Uterus (tissue), 4 donors: ENCODE data around the gene ZNF423. TPM values are rescaled to one million over a fixed set of nuclear protein-coding genes. Genes with fewer than 3 reads are reported as not detected.
"Not testable (repeated sequence)": the region's sequence is repeated elsewhere in the genome, so short reads cannot be mapped to it uniquely, and the experiment has no call there.

ENCODE experiments used
- DNase-seq, 2 donors: peaks; one replicate each; pipeline ENCODE4 v3.0.0-alpha.2; 2019 to 2020
- H3K27ac ChIP-seq, 2 donors: fragments of 200-600 bp; sonication (generic); 1 replicate in 1 of 2; 2 replicates in 1 of 2; pipeline ENCODE4 v1.5.1; 2016 to 2018
- H3K27me3 ChIP-seq, 2 donors: fragments of 200-600 bp; sonication (generic); one replicate each; pipeline ENCODE4 v1.5.1; 2018 to 2019; ENCODE audit warnings: control low read depth in 1 of 2
- H3K36me3 ChIP-seq, 2 donors: fragments of 200-600 bp; sonication (generic); one replicate each; pipeline ENCODE4 v1.5.1; 2019; ENCODE audit warnings: control low read depth in 1 of 2
- H3K4me1 ChIP-seq, 2 donors: fragments of 200-600 bp; sonication (generic); one replicate each; pipeline ENCODE4 v1.5.1; 2018 to 2019; ENCODE audit warnings: control low read depth in 1 of 2
- H3K4me3 ChIP-seq, 2 donors: fragments of 200-600 bp; sonication (generic); 1 replicate in 1 of 2; 2 replicates in 1 of 2; pipeline ENCODE4 v1.5.1; 2018 to 2019; ENCODE audit warnings: mild to moderate bottlenecking in 1 of 2
- H3K9me3 ChIP-seq, 2 donors: fragments of 200-600 bp; sonication (generic); one replicate each; pipeline ENCODE4 v1.5.1; 2019; ENCODE audit warnings: control low read depth in 1 of 2
- POLR2A ChIP-seq, 2 donors: fragments of 450-650 bp; IDR thresholded peaks; one replicate each; pipeline ENCODE4 v1.6.1; 2016; ENCODE audit warnings: antibody characterized with exemption in 2 of 2, mild to moderate bottlenecking in 1 of 2, moderate library complexity in 1 of 2
- intact Hi-C: fragments of 100-400 bp; cut with DNase I; formaldehyde crosslinking; loops from one replicate; pipeline ENCODE4 v1.15.1; 2023; ENCODE audit warnings: low total_unique reads
- total RNA-seq, 4 donors: library from RNA; depleted of rRNA in 3 of 4; stranded (reverse); fragments of >200 nt in 3 of 4; gene quantifications; one replicate each; pipeline versions ENCODE4 v1.1.0 to v1.2.4, GENCODE V29; 2014 to 2023
- TF ChIP-seq, protein P1 (sequence below), 4 experiments: fragments of 200-600 bp in 2 of 4; fragments of 450-650 bp in 2 of 4; sonication (generic) in 2 of 4; IDR thresholded peaks; one replicate each; pipeline ENCODE4 v1.5.1; 2016 to 2019; ENCODE audit warnings: antibody characterized with exemption in 4 of 4, mild to moderate bottlenecking in 2 of 4, moderate library complexity in 1 of 4
- donor health status: DM: yes; HTN: yes; CAD: no.

Gene ZNF423
- total RNA-seq, 4 donors from 2014 or later = 7.1 to 33.5 (median 14.7) TPM

DNA sequence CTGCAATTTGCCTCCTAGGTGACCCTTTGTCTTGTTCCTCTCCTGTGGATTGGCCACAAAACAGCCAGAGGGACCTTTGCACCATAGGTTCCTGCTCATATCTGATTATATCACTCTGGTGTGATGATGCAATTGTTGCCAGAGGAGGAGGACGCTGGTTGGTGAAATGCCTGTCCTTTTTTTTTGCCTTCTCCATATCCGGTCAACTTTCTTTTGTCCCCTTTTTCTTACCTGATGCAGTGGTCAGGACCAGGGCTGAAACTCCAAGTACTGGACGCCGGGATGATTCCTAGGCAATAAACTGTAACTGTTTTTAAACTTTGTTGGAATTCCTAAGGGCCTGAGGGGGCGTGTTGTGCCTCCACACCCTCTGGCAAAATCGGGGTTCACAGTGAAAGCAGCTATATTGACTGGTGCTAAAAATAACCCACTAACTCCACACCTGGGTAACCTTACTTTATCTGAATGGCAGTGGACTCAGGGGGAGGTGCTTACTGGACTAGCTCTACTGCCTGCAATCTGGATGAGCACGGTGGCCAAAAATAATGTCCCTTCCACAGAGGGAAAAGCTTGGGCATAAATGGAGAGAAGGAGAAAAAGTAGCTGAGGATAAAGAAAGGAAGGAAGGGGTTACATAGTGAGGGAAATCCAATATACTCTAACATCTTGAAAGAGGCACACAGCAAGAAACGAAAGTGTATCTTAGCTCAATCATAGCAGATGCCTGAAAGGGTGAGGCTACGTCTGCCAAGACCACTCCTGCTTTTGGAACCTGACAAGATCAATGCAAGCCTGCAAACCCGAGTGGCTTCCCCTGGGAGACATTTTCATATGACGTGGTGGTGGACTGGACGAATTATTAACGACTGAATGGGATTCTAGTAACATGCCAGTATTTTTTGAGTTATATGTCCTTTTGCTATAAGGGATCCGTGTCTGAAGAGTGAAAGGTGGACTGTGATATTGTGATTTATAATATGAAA lies 28.4 kb upstream of the ZNF423 start:
- intact Hi-C loops = no loop called here
- no peak for TF ChIP-seq POLR2A (IDR thresholded peaks at IDR 0.05)
- TF ChIP-seq, protein P1, sequence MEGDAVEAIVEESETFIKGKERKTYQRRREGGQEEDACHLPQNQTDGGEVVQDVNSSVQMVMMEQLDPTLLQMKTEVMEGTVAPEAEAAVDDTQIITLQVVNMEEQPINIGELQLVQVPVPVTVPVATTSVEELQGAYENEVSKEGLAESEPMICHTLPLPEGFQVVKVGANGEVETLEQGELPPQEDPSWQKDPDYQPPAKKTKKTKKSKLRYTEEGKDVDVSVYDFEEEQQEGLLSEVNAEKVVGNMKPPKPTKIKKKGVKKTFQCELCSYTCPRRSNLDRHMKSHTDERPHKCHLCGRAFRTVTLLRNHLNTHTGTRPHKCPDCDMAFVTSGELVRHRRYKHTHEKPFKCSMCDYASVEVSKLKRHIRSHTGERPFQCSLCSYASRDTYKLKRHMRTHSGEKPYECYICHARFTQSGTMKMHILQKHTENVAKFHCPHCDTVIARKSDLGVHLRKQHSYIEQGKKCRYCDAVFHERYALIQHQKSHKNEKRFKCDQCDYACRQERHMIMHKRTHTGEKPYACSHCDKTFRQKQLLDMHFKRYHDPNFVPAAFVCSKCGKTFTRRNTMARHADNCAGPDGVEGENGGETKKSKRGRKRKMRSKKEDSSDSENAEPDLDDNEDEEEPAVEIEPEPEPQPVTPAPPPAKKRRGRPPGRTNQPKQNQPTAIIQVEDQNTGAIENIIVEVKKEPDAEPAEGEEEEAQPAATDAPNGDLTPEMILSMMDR (IDR thresholded peaks at IDR 0.05) = no peak
- Histone ChIP-seq H3K4me3 (no peak overlapping the region), H3K36me3 (no peaks in the 10 kb centered on the region), H3K4me1 (no peaks in the 10 kb centered on the region), H3K9me3 (no peaks in the 10 kb centered on the region), H3K27ac (no peak overlapping the region), H3K27me3 (no peaks in the 10 kb centered on the region)
- no peak for DNase-seq

DNA sequence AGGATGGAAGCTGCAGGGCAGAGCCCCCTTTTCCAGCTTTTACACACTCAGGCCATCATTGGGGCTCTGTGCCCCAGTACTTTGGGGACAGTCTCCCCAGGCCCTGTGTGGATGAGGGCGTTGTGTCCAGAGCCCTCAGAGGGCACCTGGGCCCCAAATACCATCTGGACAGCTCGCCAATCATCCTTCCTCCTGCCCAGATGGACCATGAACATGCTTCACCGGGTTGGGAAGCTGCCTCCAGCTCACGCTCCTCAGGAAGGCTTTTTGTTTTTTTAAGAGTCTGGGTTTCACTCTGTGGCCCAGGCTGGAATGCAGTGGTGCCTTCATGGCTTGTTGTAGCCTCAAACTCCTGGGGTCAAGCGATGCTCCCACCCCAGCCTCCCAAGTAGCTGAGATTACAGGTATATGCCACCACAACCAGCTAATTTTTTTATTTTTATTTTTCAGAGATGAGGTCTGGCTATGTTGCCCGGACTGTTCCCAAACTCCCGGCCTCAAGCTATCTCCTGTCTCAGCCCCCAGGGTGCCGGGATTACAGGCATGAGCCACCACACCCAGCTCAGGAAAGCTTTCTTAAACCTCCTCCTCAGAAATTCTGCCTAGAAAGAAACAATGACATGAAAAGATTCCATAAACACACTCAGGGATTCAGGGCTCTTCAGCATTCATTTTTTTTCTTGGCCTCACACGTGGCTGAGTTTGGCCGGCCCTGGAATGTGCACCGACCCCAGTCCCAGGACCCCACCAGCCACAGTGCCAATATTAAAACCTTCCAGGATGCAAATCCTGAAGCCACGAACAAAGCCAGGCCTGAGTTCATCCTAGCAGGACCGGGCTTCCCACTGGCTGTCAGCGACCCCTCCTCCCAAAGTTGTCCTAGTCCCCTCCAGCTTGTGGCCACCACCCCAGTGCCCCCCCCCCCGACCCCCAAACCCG lies 27.4 kb upstream of the ZNF423 start:
- H3K4me1 ChIP-seq = no peaks in the 10 kb centered on the region
- no peak for DNase-seq
- H3K9me3 ChIP-seq = no peaks in the 10 kb centered on the region
- intact Hi-C loops = no loop called here
- no peak overlapping the region for H3K27ac ChIP-seq
- H3K36me3 ChIP-seq = no peaks in the 10 kb centered on the region
- H3K4me3 ChIP-seq = no peak overlapping the region
- TF ChIP-seq POLR2A (IDR thresholded peaks at IDR 0.05) = no peak
- TF ChIP-seq, protein P1 (IDR thresholded peaks at IDR 0.05) = no peak
- H3K27me3 ChIP-seq = no peaks in the 10 kb centered on the region

DNA sequence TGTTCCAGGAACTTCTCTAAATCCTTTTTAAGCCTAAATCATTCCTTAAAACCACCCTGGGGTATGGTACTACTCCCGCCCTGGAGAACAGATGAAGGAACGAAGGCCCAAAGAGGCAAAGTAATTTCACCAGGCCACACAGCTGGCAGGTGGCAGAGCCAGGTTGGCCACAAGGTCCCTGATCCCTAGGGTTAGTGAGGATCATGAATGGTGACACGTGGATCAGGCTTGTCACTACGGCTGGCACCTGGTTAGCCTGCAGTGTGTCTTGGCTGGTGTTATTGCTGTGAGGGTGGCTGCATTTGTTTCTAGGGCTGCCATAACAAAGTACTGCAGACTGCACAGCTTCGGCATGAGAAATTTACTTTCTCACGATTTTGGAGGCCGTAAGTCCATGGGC lies 26.0 kb upstream of the ZNF423 start:
- Histone ChIP-seq H3K4me3 (no peak overlapping the region), H3K27me3 (no peaks in the 10 kb centered on the region), H3K36me3 (no peaks in the 10 kb centered on the region), H3K27ac (no peak overlapping the region), H3K9me3 (no peaks in the 10 kb centered on the region), H3K4me1 (peaks cover 0 to under 1% of the 10 kb centered on the region in 2 donors)
- intact Hi-C loops = no loop called here
- DNase-seq = no peak
- TF ChIP-seq, protein P1 (IDR thresholded peaks at IDR 0.05) = no peak
- TF ChIP-seq POLR2A (IDR thresholded peaks at IDR 0.05) = no peak

DNA sequence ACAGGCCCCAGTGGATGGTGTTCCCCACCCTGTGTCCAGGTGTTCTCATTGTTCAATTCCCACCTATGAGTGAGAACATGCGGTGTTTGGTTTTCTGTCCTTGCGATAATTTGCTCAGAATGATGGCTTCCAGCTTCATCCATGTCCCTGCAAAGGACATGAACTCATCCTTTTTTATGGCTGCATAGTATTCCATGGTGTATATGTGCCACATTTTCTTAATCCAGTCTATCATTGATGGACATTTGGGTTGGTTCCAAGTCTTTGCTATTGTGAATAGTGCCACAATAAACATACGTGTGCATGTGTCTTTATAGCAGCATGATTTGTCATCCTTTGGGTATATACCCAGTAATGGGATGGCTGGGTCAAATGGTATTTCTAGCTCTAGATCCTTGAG lies 22.6 kb upstream of the ZNF423 start:
- intact Hi-C loops, H3K4me3 ChIP-seq: not testable (repeated sequence)

DNA sequence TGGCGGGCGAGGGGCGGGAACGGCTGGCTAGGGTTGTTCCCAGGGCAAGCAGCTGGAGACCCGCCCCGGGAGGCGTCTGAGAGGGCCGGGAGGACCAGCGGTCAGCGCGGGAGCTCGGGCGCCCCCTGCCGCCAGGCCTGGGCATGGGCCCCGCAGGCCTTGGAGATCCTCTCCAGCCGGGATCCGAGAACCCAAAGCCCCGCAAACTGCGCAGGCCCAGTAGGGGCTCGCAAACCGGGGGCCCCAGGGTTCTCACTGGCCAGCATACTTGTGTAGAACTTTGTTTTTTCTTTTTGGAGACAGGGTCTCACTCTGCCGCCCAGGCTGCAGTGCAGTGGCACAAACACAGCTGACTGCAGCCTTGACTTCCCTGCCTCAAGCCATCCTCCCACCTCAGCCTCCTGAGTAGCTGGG lies 20.8 kb upstream of the ZNF423 start:
- peaks cover 0 to 7% of the 10 kb centered on the region in 2 donors for H3K4me1 ChIP-seq
- DNase-seq = peak; percentile 46 to 62
- TF ChIP-seq, protein P1 (IDR thresholded peaks at IDR 0.05) = peak; percentile 70 to 87 (median 80)
- TF ChIP-seq POLR2A (IDR thresholded peaks at IDR 0.05) = no peak
- peak overlapping the region in 1 of 2 donors; percentile 28 for H3K27ac ChIP-seq
- no peaks in the 10 kb centered on the region for H3K9me3 ChIP-seq
- H3K4me3 ChIP-seq = peak overlapping the region; percentile 7 to 30
- intact Hi-C loops = no loop called here
- no peaks in the 10 kb centered on the region for H3K27me3 ChIP-seq
- H3K36me3 ChIP-seq = no peaks in the 10 kb centered on the region

More for the DNA sequence above, 22.6 kb upstream of the ZNF423 start:
- H3K36me3 ChIP-seq, H3K27me3 ChIP-seq, H3K9me3 ChIP-seq, H3K4me1 ChIP-seq, DNase-seq, H3K27ac ChIP-seq: not testable (repeated sequence)
